SIG-M5 treated with dmso at 0.1 percent for 504 hours (cell line): ENCODE results near the gene SH2D3A.

ENCODE experiments used
- DNase-seq: peaks from one replicate; lab custom pipeline; 2025; ENCODE audit not compliant: unreplicated experiment; lab: John Stamatoyannopoulos, UW

SH2D3A gene

GRCh38 chr19:6738787-6739389, 28.3 kb downstream of the SH2D3A start:
- DNase-seq = no peak

- peak; percentile 85 for DNase-seq
These were observed 29.1 kb downstream of the SH2D3A start for GRCh38 chr19:6737873-6738786.

- DNase-seq = peak; percentile 100
These were observed 29.9 kb downstream of the SH2D3A start, which contains the start of gene GPR108 for GRCh38 chr19:6737284-6737872. Gene GPR108 (minus strand): TSS chr19:6737580. CDS start chr19:6737576, 4 bp downstream.

- DNase-seq = no peak
These were observed 30.3 kb downstream of the SH2D3A start for GRCh38 chr19:6736917-6737283.

- DNase-seq = peak; percentile 76
These were observed 30.9 kb downstream of the SH2D3A start for GRCh38 chr19:6736169-6736916.

GRCh38 chr19:6735181-6735911, 31.9 kb downstream of the SH2D3A start:
- DNase-seq = no peak

GRCh38 chr19:6734096-6734696, 33.0 kb downstream of the SH2D3A start:
- DNase-seq = no peak

- DNase-seq = no peak
These were observed 33.7 kb downstream of the SH2D3A start for GRCh38 chr19:6733338-6734095.

GRCh38 chr19:6732803-6733337, 34.4 kb downstream of the SH2D3A start:
- DNase-seq = no peak

- no peak for DNase-seq
These were observed 35.4 kb downstream of the SH2D3A start for GRCh38 chr19:6731822-6732221.

- no peak for DNase-seq
These were observed 36.1 kb downstream of the SH2D3A start for GRCh38 chr19:6730941-6731670.

GRCh38 chr19:6730153-6730804, 37.0 kb downstream of the SH2D3A start:
- peak; percentile 30 for DNase-seq

- no peak for DNase-seq
These were observed 37.6 kb downstream of the SH2D3A start for GRCh38 chr19:6729573-6730152.

- peak; percentile 78 for DNase-seq
These were observed 38.9 kb downstream of the SH2D3A start for GRCh38 chr19:6728346-6728745.

- no peak for DNase-seq
These were observed 41.6 kb downstream of the SH2D3A start for GRCh38 chr19:6725513-6726231.

- no peak for DNase-seq
These were observed 42.4 kb downstream of the SH2D3A start for GRCh38 chr19:6724631-6725492.
